Liver (tissue), 3 donors: Measurements from ENCODE around the gene PIEZO2.

Experiments
- ATF3 ChIP-seq: IDR thresholded peaks from 2 replicates; pipeline ENCODE4 v1.6.1; 2016; ENCODE audit warnings: antibody characterized with exemption
- CTCF ChIP-seq: fragments of 150-350 bp; IDR thresholded peaks from 2 replicates; pipeline ENCODE4 v1.5.1; 2017; ENCODE audit warnings: improper control_type of control experiment, low read depth, low read length; ENCODE audit not compliant: missing input control
- EGR1 ChIP-seq, 2 donors: IDR thresholded peaks; 2 replicates each; pipeline ENCODE4 v1.6.1; 2016 to 2018; ENCODE audit warnings: antibody characterized with exemption in 2 of 2, low read depth in 2 of 2
- FOXA1 ChIP-seq: IDR thresholded peaks from 2 replicates; pipeline ENCODE4 v1.6.1; 2016; ENCODE audit warnings: antibody characterized with exemption
- GABPA ChIP-seq, 2 donors: IDR thresholded peaks in 1 of 2; conservative IDR thresholded peaks in 1 of 2; 2 replicates each; pipeline ENCODE4 v1.6.1; 2016; ENCODE audit warnings: antibody characterized with exemption in 2 of 2, mild to moderate bottlenecking in 1 of 2, moderate library complexity in 1 of 2
- HNF4A ChIP-seq, 2 donors: conservative IDR thresholded peaks; 2 replicates each; pipeline ENCODE4 v1.6.1; 2016; ENCODE audit warnings: antibody characterized with exemption in 2 of 2, mild to moderate bottlenecking in 2 of 2
- MAX ChIP-seq: IDR thresholded peaks from 2 replicates; pipeline ENCODE4 v1.6.1; 2016; ENCODE audit warnings: antibody characterized with exemption
- NR2F2 ChIP-seq: IDR thresholded peaks from 2 replicates; pipeline ENCODE4 v1.6.1; 2016; ENCODE audit warnings: antibody characterized with exemption
- RAD21 ChIP-seq, 2 donors: IDR thresholded peaks; 2 replicates each; pipeline ENCODE4 v1.6.1; 2016; ENCODE audit warnings: antibody characterized with exemption in 2 of 2, mild to moderate bottlenecking in 2 of 2
- REST ChIP-seq: IDR thresholded peaks from 2 replicates; pipeline ENCODE4 v1.6.1; 2016; ENCODE audit warnings: antibody characterized with exemption, mild to moderate bottlenecking
- TAF1 ChIP-seq: conservative IDR thresholded peaks from 2 replicates; pipeline ENCODE4 v1.6.1; 2016; ENCODE audit warnings: antibody characterized with exemption, mild to moderate bottlenecking
- YY1 ChIP-seq: IDR thresholded peaks from 2 replicates; pipeline ENCODE4 v1.6.1; 2016; ENCODE audit warnings: antibody characterized with exemption, mild to moderate bottlenecking
- donor health status: healthy.
- donor health status: healthy.

GRCh38 chr18:11106894-11107293 is 42.5 kb downstream of the PIEZO2 start:
- no peak for TF ChIP-seq GABPA (IDR thresholded peaks at IDR 0.05 in 1 of 2, conservative IDR thresholded peaks at IDR 0.05 in 1 of 2)
- no peak for TF ChIP-seq REST
- TF ChIP-seq CTCF = no peak
- TF ChIP-seq RAD21 (IDR thresholded peaks at IDR 0.05) = no peak
- TF ChIP-seq YY1 = no peak
- TF ChIP-seq EGR1 (IDR thresholded peaks at IDR 0.05; ENCODE audit: low read depth in 2 of 2) = no peak
- no peak for TF ChIP-seq NR2F2
- no peak for TF ChIP-seq TAF1
- TF ChIP-seq FOXA1 = no peak
- no peak for TF ChIP-seq ATF3
- no peak for TF ChIP-seq HNF4A (conservative IDR thresholded peaks at IDR 0.05)
- TF ChIP-seq MAX = no peak
